ENCODE data around the gene PKDREJ. TPM values are rescaled to one million over a fixed set of nuclear protein-coding genes. Genes with fewer than 3 reads are reported as not detected.

Gene PKDREJ
- total RNA-seq, 6 donors from 2014 or later, result 0.06 to 1.0 TPM; not detected in 4

- DNase-seq, result no peak
- H3K36me3 ChIP-seq, result peaks cover 37 to 95% (median 78%) of the 10 kb centered on the region in 4 donors
Measured at GRCh38 chr22:46275455-46276122, 12.4 kb upstream of the PKDREJ start.

GRCh38 chr22:46274381-46274780 lies 11.2 kb upstream of the PKDREJ start:
- Histone ChIP-seq H3K4me3 (no peak overlapping the region), H3K27ac (no peak overlapping the region), H3K27me3 (no peaks in the 10 kb centered on the region), H3K4me1 (peaks cover 7 to 8% (median 8%) of the 10 kb centered on the region in 4 donors), H3K36me3 (peaks cover 37 to 88% (median 66%) of the 10 kb centered on the region in 4 donors), H3K9me3 (no peaks in the 10 kb centered on the region)
- no peak for ATAC-seq (ENCODE audit: low FRiP score in 2 of 2)
- WGBS, 2 donors, result 95 to 97% methylated on average over 8 of the region's 8 CpGs
- no peak for DNase-seq
- TF ChIP-seq CTCF (IDR thresholded peaks at IDR 0.05) (no peak), POLR2A (IDR thresholded peaks at IDR 0.05) (no peak), POLR2AphosphoS5 (IDR thresholded peaks at IDR 0.05) (no peak), EP300 (IDR thresholded peaks at IDR 0.05) (no peak)

More at GRCh38 chr22:46275455-46276122, 12.4 kb upstream of the PKDREJ start:
- Histone ChIP-seq H3K4me1 (no peaks in the 10 kb centered on the region), H3K9me3 (no peaks in the 10 kb centered on the region), H3K27me3 (no peaks in the 10 kb centered on the region), H3K4me3 (no peak overlapping the region), H3K27ac (no peak overlapping the region)
- no peak for TF ChIP-seq CTCF (IDR thresholded peaks at IDR 0.05)
- no peak for TF ChIP-seq POLR2A (IDR thresholded peaks at IDR 0.05)
- TF ChIP-seq POLR2AphosphoS5 (IDR thresholded peaks at IDR 0.05), result no peak
- no peak for TF ChIP-seq EP300 (IDR thresholded peaks at IDR 0.05)
- 67 to 70% methylated on average over 3 of the region's 3 CpGs for WGBS, 2 donors
- ATAC-seq (ENCODE audit: low FRiP score in 2 of 2), result no peak

- Histone ChIP-seq H3K4me3 (no peak overlapping the region), H3K4me1 (peaks cover 15 to 16% (median 15%) of the 10 kb centered on the region in 4 donors), H3K9me3 (no peaks in the 10 kb centered on the region), H3K27me3 (no peaks in the 10 kb centered on the region), H3K36me3 (peaks cover 34 to 80% (median 58%) of the 10 kb centered on the region in 4 donors), H3K27ac (no peak overlapping the region)
- TF ChIP-seq CTCF (IDR thresholded peaks at IDR 0.05) (no peak), POLR2AphosphoS5 (IDR thresholded peaks at IDR 0.05) (no peak), EP300 (IDR thresholded peaks at IDR 0.05) (no peak), POLR2A (IDR thresholded peaks at IDR 0.05) (no peak)
- 93 to 95% methylated on average over 4 to 11 of the region's 12 CpGs for WGBS, 2 donors
- no peak for ATAC-seq (ENCODE audit: low FRiP score in 2 of 2)
- DNase-seq, result no peak
Measured at GRCh38 chr22:46273432-46274148, 10.4 kb upstream of the PKDREJ start.

GRCh38 chr22:46272762-46273431 lies 9.8 kb upstream of the PKDREJ start:
- H3K27ac ChIP-seq, result no peak overlapping the region
- H3K4me1 ChIP-seq, result peaks cover 17 to 22% (median 20%) of the 10 kb centered on the region in 4 donors
- TF ChIP-seq POLR2A (IDR thresholded peaks at IDR 0.05), result no peak
- no peak for TF ChIP-seq CTCF (IDR thresholded peaks at IDR 0.05)
- no peak for TF ChIP-seq EP300 (IDR thresholded peaks at IDR 0.05)
- TF ChIP-seq POLR2AphosphoS5 (IDR thresholded peaks at IDR 0.05), result no peak
- H3K4me3 ChIP-seq, result no peak overlapping the region
- peaks cover 27 to 73% (median 51%) of the 10 kb centered on the region in 4 donors for H3K36me3 ChIP-seq
- no peaks in the 10 kb centered on the region for H3K9me3 ChIP-seq
- no peak for DNase-seq
- 91 to 94% methylated on average over 9 to 12 of the region's 12 CpGs for WGBS, 2 donors
- H3K27me3 ChIP-seq, result no peaks in the 10 kb centered on the region
- no peak for ATAC-seq (ENCODE audit: low FRiP score in 2 of 2)

Measured in upper lobe of left lung (tissue), 6 donors.